ENCODE data around the gene CEMIP. TPM values are rescaled to one million over a fixed set of nuclear protein-coding genes. Genes with fewer than 3 reads are reported as not detected.

CEMIP gene
- total and polyA plus RNA-seq, 10 of the 15 experiments (the other 5 are each of a cell fraction or from before 2014, with no cell fraction given): 0.01 to 0.44 (median 0.16) TPM; not detected in 6

DNA sequence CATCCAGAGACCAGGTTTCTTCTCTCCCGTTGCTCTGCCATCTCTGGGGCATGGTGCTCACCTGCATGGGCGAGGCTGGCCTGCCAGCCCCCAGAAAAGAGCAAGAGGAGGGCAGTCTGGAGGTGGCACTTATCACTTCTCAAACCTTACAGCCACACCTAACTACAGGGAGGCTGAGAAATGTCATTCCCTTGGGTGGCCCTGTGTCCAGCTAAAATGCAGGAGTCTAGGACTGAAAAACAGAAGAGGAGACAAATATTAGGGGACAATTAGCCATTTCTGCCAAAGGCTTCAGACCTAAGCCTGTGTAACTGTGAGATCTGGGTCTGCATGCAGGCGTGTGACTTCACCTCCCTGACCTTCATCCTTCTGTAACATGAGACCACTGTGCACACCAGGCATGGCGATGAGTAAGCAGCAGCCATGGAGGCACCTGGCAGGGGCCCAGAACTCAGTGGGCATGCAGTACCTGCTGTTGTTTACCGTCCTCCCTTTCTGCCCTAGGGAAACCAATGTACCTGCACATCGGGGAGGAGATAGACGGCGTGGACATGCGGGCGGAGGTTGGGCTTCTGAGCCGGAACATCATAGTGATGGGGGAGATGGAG is 127.1 kb downstream of the CEMIP start:
- Histone ChIP-seq H3K9ac (ENCODE audit: control insufficient read depth, insufficient read depth, low read length) (no peak overlapping the region), H3K27me3 (replicated peaks in 1 of 2; ENCODE audit: control insufficient read depth in 2 of 2, insufficient read depth in 2 of 2, low read length in 1 of 2) (peaks cover 0 to 2% of the 10 kb centered on the region in 2 experiments; a peak in 2 of 4 replicates), H3K4me3 (no peak overlapping the region), H3K9me3 (replicated peaks; ENCODE audit: control insufficient read depth, insufficient read depth, low read length) (no peaks in the 10 kb centered on the region), H3K79me2 (ENCODE audit: control insufficient read depth, insufficient read depth, low read length) (no peaks in the 10 kb centered on the region), H2AFZ (ENCODE audit: control insufficient read depth, low read depth, low read length) (no peak overlapping the region), H4K20me1 (ENCODE audit: control insufficient read depth, insufficient read depth) (no peaks in the 10 kb centered on the region), H3K27ac (ENCODE audit: control insufficient read depth, insufficient read depth) (no peak overlapping the region), H3K4me1 (ENCODE audit: control insufficient read depth, insufficient read depth, low read length) (no peaks in the 10 kb centered on the region), H3K4me2 (ENCODE audit: control insufficient read depth, insufficient read depth) (no peak overlapping the region), H3K36me3 (ENCODE audit: control insufficient read depth in 2 of 2, insufficient read depth in 2 of 2, low read length in 1 of 2) (no peaks in the 10 kb centered on the region)
- CTCF ChIA-PET: no interaction called here
- in situ Hi-C loops (cut with MboI) (no loop called here), intact Hi-C loops (cut with micrococcal nuclease; ENCODE audit: unreplicated experiment) (no loop called here)
- no peak for FAIRE-seq
- no peak for TF ChIP-seq RUNX3 (IDR thresholded peaks at IDR 0.05; ENCODE audit: low read length)
- 52% methylated on average over 11 of the region's 11 CpGs for WGBS (ENCODE audit: insufficient coverage, insufficient replicate concordance, low lambda C conversion rate, missing lambda C conversion rate)
- POLR2A ChIA-PET: no interaction called here
- SMC1A ChIA-PET (ENCODE audit: uncharacterized antibody, unreplicated experiment): no interaction called here
- BruUV-seq (replicated peaks): no TSS peak
- RAD21 ChIA-PET (ENCODE audit: unreplicated experiment): no interaction called here
- DNase-seq (ENCODE audit: low read depth, low spot score): no peak
- ATAC-seq: no peak

DNA sequence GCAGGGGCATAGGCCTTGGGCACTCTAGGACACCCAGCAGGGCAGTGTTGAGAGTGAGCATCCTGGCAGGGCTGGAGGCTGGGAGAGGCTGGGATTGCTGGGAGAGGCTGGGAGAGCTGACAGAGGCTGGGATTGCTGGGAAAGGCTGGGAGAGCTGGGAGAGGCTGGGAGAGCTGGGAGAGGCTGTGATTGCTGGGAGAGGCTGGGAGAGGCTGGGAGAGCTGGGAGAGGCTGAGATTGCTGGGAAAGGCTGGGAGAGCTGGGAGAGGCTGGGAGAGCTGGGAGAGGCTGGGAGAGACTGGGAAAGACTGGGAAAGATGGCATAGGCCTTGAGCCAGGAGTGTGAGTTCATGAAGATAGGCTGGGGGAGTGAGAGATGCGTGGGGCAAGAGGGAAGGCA is 132.7 kb downstream of the CEMIP start:
- RAD21 ChIA-PET (ENCODE audit: unreplicated experiment): no interaction called here
- TF ChIP-seq, protein P1, sequence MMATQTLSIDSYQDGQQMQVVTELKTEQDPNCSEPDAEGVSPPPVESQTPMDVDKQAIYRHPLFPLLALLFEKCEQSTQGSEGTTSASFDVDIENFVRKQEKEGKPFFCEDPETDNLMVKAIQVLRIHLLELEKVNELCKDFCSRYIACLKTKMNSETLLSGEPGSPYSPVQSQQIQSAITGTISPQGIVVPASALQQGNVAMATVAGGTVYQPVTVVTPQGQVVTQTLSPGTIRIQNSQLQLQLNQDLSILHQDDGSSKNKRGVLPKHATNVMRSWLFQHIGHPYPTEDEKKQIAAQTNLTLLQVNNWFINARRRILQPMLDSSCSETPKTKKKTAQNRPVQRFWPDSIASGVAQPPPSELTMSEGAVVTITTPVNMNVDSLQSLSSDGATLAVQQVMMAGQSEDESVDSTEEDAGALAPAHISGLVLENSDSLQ (IDR thresholded peaks at IDR 0.05): no peak
- TF ChIP-seq MEF2B (IDR thresholded peaks at IDR 0.05; ENCODE audit: partially characterized antibody, poor library complexity, severe bottlenecking) (no peak), ZBED1 (IDR thresholded peaks at IDR 0.05; ENCODE audit: borderline replicate concordance) (no peak), ZNF274 (IDR thresholded peaks at IDR 0.05; ENCODE audit: insufficient read depth, insufficient read length) (no peak), TBL1XR1 (IDR thresholded peaks at IDR 0.05; ENCODE audit: low read depth, low read length) (no peak), SIX5 (IDR thresholded peaks at IDR 0.05; ENCODE audit: low read depth, low read length, severe bottlenecking) (no peak), NFXL1 (IDR thresholded peaks at IDR 0.05; ENCODE audit: borderline replicate concordance) (no peak), KLF5 (IDR thresholded peaks at IDR 0.05; ENCODE audit: partially characterized antibody) (no peak), LARP7 (IDR thresholded peaks at IDR 0.05) (no peak), BACH1 (IDR thresholded peaks at IDR 0.05; ENCODE audit: borderline replicate concordance) (no peak)
- TF ChIP-seq, protein P2, sequence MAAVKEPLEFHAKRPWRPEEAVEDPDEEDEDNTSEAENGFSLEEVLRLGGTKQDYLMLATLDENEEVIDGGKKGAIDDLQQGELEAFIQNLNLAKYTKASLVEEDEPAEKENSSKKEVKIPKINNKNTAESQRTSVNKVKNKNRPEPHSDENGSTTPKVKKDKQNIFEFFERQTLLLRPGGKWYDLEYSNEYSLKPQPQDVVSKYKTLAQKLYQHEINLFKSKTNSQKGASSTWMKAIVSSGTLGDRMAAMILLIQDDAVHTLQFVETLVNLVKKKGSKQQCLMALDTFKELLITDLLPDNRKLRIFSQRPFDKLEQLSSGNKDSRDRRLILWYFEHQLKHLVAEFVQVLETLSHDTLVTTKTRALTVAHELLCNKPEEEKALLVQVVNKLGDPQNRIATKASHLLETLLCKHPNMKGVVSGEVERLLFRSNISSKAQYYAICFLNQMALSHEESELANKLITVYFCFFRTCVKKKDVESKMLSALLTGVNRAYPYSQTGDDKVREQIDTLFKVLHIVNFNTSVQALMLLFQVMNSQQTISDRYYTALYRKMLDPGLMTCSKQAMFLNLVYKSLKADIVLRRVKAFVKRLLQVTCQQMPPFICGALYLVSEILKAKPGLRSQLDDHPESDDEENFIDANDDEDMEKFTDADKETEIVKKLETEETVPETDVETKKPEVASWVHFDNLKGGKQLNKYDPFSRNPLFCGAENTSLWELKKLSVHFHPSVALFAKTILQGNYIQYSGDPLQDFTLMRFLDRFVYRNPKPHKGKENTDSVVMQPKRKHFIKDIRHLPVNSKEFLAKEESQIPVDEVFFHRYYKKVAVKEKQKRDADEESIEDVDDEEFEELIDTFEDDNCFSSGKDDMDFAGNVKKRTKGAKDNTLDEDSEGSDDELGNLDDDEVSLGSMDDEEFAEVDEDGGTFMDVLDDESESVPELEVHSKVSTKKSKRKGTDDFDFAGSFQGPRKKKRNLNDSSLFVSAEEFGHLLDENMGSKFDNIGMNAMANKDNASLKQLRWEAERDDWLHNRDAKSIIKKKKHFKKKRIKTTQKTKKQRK (IDR thresholded peaks at IDR 0.05; ENCODE audit: low read depth, low read length): no peak
- Histone ChIP-seq H3K27me3 (replicated peaks in 1 of 2; ENCODE audit: control insufficient read depth in 2 of 2, insufficient read depth in 2 of 2, low read length in 1 of 2) (no peaks in the 10 kb centered on the region; a peak in 1 of 4 replicates), H3K4me3 (no peak overlapping the region), H3K36me3 (ENCODE audit: control insufficient read depth in 2 of 2, insufficient read depth in 2 of 2, low read length in 1 of 2) (no peaks in the 10 kb centered on the region), H2AFZ (ENCODE audit: control insufficient read depth, low read depth, low read length) (no peak overlapping the region), H3K27ac (ENCODE audit: control insufficient read depth, insufficient read depth) (no peak overlapping the region), H4K20me1 (ENCODE audit: control insufficient read depth, insufficient read depth) (no peaks in the 10 kb centered on the region), H3K79me2 (ENCODE audit: control insufficient read depth, insufficient read depth, low read length) (no peaks in the 10 kb centered on the region), H3K9me3 (replicated peaks; ENCODE audit: control insufficient read depth, insufficient read depth, low read length) (no peaks in the 10 kb centered on the region), H3K4me2 (ENCODE audit: control insufficient read depth, insufficient read depth) (no peak overlapping the region), H3K9ac (ENCODE audit: control insufficient read depth, insufficient read depth, low read length) (no peak overlapping the region), H3K4me1 (ENCODE audit: control insufficient read depth, insufficient read depth, low read length) (no peaks in the 10 kb centered on the region)
- DNase-seq (ENCODE audit: low read depth, low spot score) (no peak), ATAC-seq (no peak), FAIRE-seq (no peak)
- no CpG with 5 or more reads among the region's 1 CpG for WGBS (ENCODE audit: insufficient coverage, insufficient replicate concordance, low lambda C conversion rate, missing lambda C conversion rate)
- CTCF ChIA-PET: interaction anchor here (1.3 to 1.7 kb wide), 2 partner anchors 58 to 354 kb away, joined by 3 to 8 read pairs; no protein-coding TSS in a partner anchor
- in situ Hi-C loops (cut with MboI): no loop called here
- POLR2A ChIA-PET: no interaction called here
- BruUV-seq (replicated peaks): no TSS peak
- intact Hi-C loops (cut with micrococcal nuclease; ENCODE audit: unreplicated experiment): no loop called here
- SMC1A ChIA-PET (ENCODE audit: uncharacterized antibody, unreplicated experiment): interaction anchor here (1.6 kb wide), 1 partner anchor 13 kb away, joined by 4 read pairs; no protein-coding TSS in a partner anchor

All from GM12878 (cell line).